Gastrocnemius medialis (tissue), 4 donors: ENCODE measurements around the gene HK2. TPM values are rescaled to one million over a fixed set of nuclear protein-coding genes. Genes with fewer than 3 reads are reported as not detected.

Experiments
- ATAC-seq, 2 donors: fragments of 150-250 bp; one replicate each; pipeline ENCODE4 v1.9.1; 2016
- DNase-seq, 2 donors: peaks; one replicate each; pipeline ENCODE4 v3.0.0-alpha.2; 2019
- H3K27ac ChIP-seq, 4 donors: fragments of 200-600 bp; sonication (generic); 1 replicate in 1 of 4; 2 replicates in 3 of 4; pipeline ENCODE4 v1.5.1; 2016 to 2018; ENCODE audit warnings: mild to moderate bottlenecking in 2 of 4, moderate library complexity in 1 of 4
- H3K27me3 ChIP-seq, 3 donors: fragments of 200-600 bp; sonication (generic) in 2 of 3; 1 replicate in 1 of 3; 2 replicates in 2 of 3; pipeline versions ENCODE4 v1.5.1 to v1.6.0; 2016 to 2019; ENCODE audit warnings: mild to moderate bottlenecking in 1 of 3, moderate library complexity in 1 of 3
- H3K36me3 ChIP-seq, 2 donors: fragments of 200-600 bp; sonication (generic) in 1 of 2; one replicate each; pipeline ENCODE4 v1.5.1; 2017 to 2018
- H3K4me1 ChIP-seq, 2 donors: fragments of 200-600 bp; sonication (generic) in 1 of 2; one replicate each; pipeline ENCODE4 v1.5.1; 2016 to 2017; ENCODE audit warnings: mild to moderate bottlenecking in 2 of 2
- H3K4me3 ChIP-seq, 4 donors: fragments of 200-600 bp; sonication (generic) in 3 of 4; 1 replicate in 1 of 4; 2 replicates in 3 of 4; pipeline ENCODE4 v1.5.1; 2016 to 2019; ENCODE audit warnings: mild to moderate bottlenecking in 2 of 4
- H3K9me3 ChIP-seq, 3 donors: fragments of 200-600 bp; sonication (generic) in 2 of 3; 1 replicate in 1 of 3; 2 replicates in 2 of 3; pipeline ENCODE4 v1.5.1; 2016 to 2019
- CTCF ChIP-seq, 5 experiments: fragments of 450-650 bp in 3 of 5; fragments of 200-600 bp in 2 of 5; sonication (generic) in 2 of 5; IDR thresholded peaks in 4 of 5; conservative IDR thresholded peaks in 1 of 5; 1 replicate in 4 of 5; 2 replicates in 1 of 5; pipeline ENCODE4 v1.5.1; 2016 to 2019; ENCODE audit warnings: antibody characterized with exemption in 5 of 5, mild to moderate bottlenecking in 3 of 5, moderate library complexity in 3 of 5
- POLR2A ChIP-seq, 2 donors: fragments of 450-650 bp; IDR thresholded peaks; one replicate each; pipeline ENCODE4 v1.6.1; 2017; ENCODE audit warnings: antibody characterized with exemption in 2 of 2, mild to moderate bottlenecking in 2 of 2, moderate library complexity in 2 of 2
- in situ Hi-C, 4 donors: fragments of 200-750 bp; cut with MboI; loops; one replicate each; pipeline versions ENCODE4 v1.15.0 to v1.8.0; 2017; ENCODE audit warnings: low sequenced_read_pairs in 4 of 4
- intact Hi-C: fragments of 100-400 bp; cut with DNase I; formaldehyde crosslinking; loops from one replicate; pipeline ENCODE4 v1.15.1; 2023; ENCODE audit warnings: low total_unique reads
- total RNA-seq, 4 donors: library from RNA; depleted of rRNA; stranded (reverse); fragments of >200 nt; gene quantifications; one replicate each; pipeline versions ENCODE4 v1.1.0 to v1.2.3, GENCODE V29; 2016

Gene HK2
- total RNA-seq, 4 donors from 2014 or later, result 18.1 to 57.6 (median 42.1) TPM

GRCh38 chr2:74887445-74887951 is 53.6 kb downstream of the HK2 start:
- intact Hi-C loops (no loop called here), in situ Hi-C loops (no loop called here)
- ATAC-seq, result no peak
- Histone ChIP-seq H3K9me3 (no peaks in the 10 kb centered on the region), H3K27ac (no peak overlapping the region), H3K4me1 (no peaks in the 10 kb centered on the region), H3K4me3 (no peak overlapping the region), H3K36me3 (peaks cover 0 to 99% of the 10 kb centered on the region in 2 donors), H3K27me3 (no peaks in the 10 kb centered on the region)
- no peak for DNase-seq
- TF ChIP-seq POLR2A (IDR thresholded peaks at IDR 0.05) (no peak), CTCF (IDR thresholded peaks at IDR 0.05 in 4 of 5, conservative IDR thresholded peaks at IDR 0.05 in 1 of 5) (no peak)

- in situ Hi-C loops, result no loop called here
- no peaks in the 10 kb centered on the region for H3K27me3 ChIP-seq
- ATAC-seq (no peak), DNase-seq (no peak)
- no peaks in the 10 kb centered on the region for H3K4me1 ChIP-seq
- no peak for TF ChIP-seq CTCF (IDR thresholded peaks at IDR 0.05 in 4 of 5, conservative IDR thresholded peaks at IDR 0.05 in 1 of 5)
- no peak for TF ChIP-seq POLR2A (IDR thresholded peaks at IDR 0.05)
- H3K36me3 ChIP-seq, result peaks cover 0 to 95% of the 10 kb centered on the region in 2 donors
- no peaks in the 10 kb centered on the region for H3K9me3 ChIP-seq
- no peak overlapping the region for H3K4me3 ChIP-seq
- intact Hi-C loops, result no loop called here
- no peak overlapping the region for H3K27ac ChIP-seq
Measured at GRCh38 chr2:74887960-74888700, 54.2 kb downstream of the HK2 start.

GRCh38 chr2:74889159-74889558 is 55.2 kb downstream of the HK2 start:
- H3K27me3 ChIP-seq, result no peaks in the 10 kb centered on the region
- TF ChIP-seq POLR2A (IDR thresholded peaks at IDR 0.05), result no peak
- TF ChIP-seq CTCF (IDR thresholded peaks at IDR 0.05 in 4 of 5, conservative IDR thresholded peaks at IDR 0.05 in 1 of 5), result no peak
- no peak for DNase-seq
- no peak for ATAC-seq
- in situ Hi-C loops (no loop called here), intact Hi-C loops (no loop called here)
- no peak overlapping the region for H3K27ac ChIP-seq
- H3K9me3 ChIP-seq, result no peaks in the 10 kb centered on the region
- peaks cover 0 to 94% of the 10 kb centered on the region in 2 donors for H3K36me3 ChIP-seq
- no peaks in the 10 kb centered on the region for H3K4me1 ChIP-seq
- H3K4me3 ChIP-seq, result no peak overlapping the region

GRCh38 chr2:74890711-74891110 is 56.8 kb downstream of the HK2 start:
- Histone ChIP-seq H3K4me3 (no peak overlapping the region), H3K4me1 (no peaks in the 10 kb centered on the region), H3K9me3 (no peaks in the 10 kb centered on the region), H3K27me3 (no peaks in the 10 kb centered on the region), H3K36me3 (peaks cover 0 to 81% of the 10 kb centered on the region in 2 donors), H3K27ac (no peak overlapping the region)
- TF ChIP-seq CTCF (IDR thresholded peaks at IDR 0.05 in 4 of 5, conservative IDR thresholded peaks at IDR 0.05 in 1 of 5), result no peak
- TF ChIP-seq POLR2A (IDR thresholded peaks at IDR 0.05), result no peak
- intact Hi-C loops (no loop called here), in situ Hi-C loops (no loop called here)
- ATAC-seq (no peak), DNase-seq (no peak)
